Epithelial cell of prostate (primary cell): Measurements from ENCODE around the gene KRTAP5-6.

ENCODE experiments used
- DNase-seq: peaks from one replicate; pipeline ENCODE4 v3.0.0-alpha.2; 2011; ENCODE audit warnings: low read depth, low spot score
- H3K27ac ChIP-seq: fragments of 450-650 bp; 2 replicates; pipeline ENCODE4 v1.5.1; 2017; ENCODE audit warnings: mild to moderate bottlenecking

The KRTAP5-6 gene, protein sequence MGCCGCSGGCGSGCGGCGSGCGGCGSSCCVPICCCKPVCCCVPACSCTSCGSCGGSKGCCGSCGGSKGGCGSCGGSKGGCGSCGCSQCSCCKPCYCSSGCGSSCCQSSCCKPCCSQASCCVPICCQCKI

DNA sequence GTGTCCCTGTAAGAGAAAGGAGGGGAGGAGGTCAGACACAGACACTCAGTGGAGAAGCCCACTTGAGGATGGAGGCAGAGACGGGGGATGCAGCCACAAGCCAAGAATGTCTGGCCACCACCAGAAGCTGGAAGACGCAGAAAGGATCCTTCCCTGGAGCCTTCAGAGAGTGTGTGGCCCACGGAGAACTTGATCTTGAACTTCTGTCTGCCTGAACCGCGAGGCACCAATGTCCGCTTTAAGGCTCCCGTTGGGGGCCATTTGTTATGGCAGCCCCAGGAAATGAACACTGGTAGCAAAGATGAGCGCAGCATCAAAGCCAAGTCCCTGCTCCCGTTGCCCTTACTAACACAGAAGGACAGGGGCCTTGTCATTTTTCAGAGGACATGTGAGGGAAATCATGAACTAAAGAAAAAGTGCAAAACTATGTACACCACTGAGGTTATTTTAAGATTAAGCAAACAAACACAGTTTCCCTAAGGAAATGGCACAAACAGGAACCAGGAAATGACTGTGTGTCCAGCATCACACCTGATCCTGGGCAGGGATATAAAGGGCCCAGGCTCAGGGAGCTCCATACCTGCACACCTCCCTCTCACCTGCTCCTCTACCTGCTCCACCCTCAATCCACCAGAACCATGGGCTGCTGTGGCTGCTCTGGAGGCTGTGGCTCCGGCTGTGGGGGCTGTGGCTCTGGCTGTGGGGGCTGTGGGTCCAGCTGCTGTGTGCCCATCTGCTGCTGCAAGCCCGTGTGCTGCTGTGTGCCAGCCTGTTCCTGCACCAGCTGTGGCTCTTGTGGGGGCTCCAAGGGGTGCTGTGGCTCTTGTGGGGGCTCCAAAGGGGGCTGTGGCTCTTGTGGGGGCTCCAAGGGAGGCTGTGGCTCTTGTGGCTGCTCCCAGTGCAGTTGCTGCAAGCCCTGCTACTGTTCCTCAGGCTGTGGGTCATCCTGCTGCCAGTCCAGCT lies at the start of gene KRTAP5-6:
KRTAP5-6 (plus strand) TSS at position 588 of the 963 bp plus-strand sequence; CDS start at position 639, 51 bp downstream.
- no peak for DNase-seq
- H3K27ac ChIP-seq: no peak within 1 kb of the TSS

DNA sequence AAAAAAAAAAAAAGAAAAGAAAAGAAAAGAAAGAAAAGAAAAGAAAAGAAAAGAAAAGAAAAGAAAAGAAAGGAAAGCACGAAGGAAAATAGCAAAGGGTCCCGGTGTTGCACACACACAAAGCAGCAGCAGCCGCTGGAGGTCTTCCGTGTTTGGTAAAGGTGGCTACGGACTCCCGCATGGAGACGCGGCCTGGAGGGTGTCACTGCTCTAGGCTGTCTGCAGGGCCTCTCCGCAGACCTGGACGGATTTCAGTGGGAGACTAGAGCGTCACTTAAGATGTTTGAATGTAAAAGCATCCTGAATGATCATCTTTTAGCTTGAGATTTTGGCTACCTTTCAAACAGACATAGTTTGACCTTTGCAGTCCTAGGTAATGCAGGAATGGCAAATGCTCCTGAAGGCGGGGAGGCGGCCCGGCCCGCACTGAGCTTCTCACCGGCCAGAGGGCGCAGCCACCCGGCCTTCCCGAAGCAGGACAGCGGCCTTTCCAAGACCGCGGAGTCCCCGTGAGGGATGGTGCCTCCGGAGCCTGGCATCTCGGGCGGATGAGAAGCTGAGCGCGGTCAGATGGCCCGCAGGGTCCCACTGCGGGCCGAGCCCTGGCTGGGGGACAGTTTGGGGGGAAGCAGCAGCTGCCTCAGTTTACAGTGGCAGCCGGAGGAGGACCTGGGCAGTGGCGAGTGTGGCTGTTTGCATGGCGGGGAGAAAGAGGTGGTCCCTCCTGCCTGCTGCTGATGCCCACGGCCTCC lies 48.9 kb upstream of the KRTAP5-6 start:
- no peak for DNase-seq
- no peak overlapping the region for H3K27ac ChIP-seq

DNA sequence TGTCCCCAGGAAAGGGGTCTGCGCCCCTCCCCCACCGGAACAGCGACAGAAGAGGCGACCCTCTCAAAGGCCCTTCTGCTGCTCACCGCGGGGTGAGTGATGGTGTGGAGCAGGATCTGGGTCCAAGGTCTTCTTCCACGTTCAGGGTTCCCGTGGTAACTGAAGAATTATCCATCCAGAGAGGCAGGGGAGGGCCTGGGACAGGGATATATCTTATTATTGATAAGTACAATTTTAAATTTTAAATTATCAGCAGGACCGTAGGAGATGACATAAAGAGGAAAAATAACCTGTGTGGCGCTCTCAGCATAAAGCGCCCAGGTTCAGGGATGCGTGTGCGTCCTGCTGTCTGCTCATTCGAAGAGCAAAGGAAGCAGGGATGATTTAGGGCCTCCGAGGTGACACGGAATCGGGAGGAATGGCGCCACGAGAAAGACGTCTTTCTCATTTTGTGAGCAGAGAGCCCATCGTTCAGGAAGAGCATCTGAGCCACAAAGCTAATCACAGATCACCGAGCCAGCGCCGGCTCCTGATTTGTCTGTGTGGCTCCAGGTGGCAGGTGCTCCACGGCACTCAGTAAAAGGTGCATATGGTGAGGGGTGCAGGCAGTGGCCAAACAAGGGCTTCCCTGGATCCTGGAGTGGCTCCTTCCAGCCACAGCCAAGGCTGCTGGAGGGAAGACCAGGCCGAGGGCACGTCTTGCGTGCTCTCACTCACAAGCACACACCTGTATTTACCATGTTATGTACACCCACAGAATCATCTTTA lies 48.2 kb upstream of the KRTAP5-6 start:
- no peak overlapping the region for H3K27ac ChIP-seq
- no peak for DNase-seq

GRCh38 chr11:1650034-1650917 lies 46.7 kb upstream of the KRTAP5-6 start:
- no peak overlapping the region for H3K27ac ChIP-seq
- peak; percentile 8 for DNase-seq

DNA sequence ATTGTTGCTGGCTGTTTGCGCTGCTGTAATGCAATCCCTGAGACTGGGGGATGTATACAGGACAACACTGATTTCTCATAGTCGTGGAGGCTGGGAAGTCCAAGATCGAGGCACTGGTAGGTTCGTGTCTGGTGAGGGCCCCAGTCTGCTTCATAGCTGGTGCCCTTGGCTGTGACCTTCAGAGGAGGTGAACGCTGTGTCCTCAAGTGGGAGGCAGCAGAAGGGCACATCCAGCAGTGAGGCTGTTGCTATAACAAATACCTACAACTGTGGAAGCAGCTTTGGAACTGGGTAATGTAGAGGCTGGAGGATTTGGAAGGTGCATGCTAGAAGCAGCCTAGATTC lies 46.1 kb upstream of the KRTAP5-6 start:
- no peak for DNase-seq
- H3K27ac ChIP-seq: no peak overlapping the region

- DNase-seq: no peak
- no peak overlapping the region for H3K27ac ChIP-seq
Measured at GRCh38 chr11:1651411-1651980, 45.5 kb upstream of the KRTAP5-6 start.

GRCh38 chr11:1652026-1652425 lies 45.0 kb upstream of the KRTAP5-6 start:
- DNase-seq: no peak
- H3K27ac ChIP-seq: no peak overlapping the region

GRCh38 chr11:1652442-1652770 lies 44.6 kb upstream of the KRTAP5-6 start:
- H3K27ac ChIP-seq: no peak overlapping the region
- no peak for DNase-seq

DNA sequence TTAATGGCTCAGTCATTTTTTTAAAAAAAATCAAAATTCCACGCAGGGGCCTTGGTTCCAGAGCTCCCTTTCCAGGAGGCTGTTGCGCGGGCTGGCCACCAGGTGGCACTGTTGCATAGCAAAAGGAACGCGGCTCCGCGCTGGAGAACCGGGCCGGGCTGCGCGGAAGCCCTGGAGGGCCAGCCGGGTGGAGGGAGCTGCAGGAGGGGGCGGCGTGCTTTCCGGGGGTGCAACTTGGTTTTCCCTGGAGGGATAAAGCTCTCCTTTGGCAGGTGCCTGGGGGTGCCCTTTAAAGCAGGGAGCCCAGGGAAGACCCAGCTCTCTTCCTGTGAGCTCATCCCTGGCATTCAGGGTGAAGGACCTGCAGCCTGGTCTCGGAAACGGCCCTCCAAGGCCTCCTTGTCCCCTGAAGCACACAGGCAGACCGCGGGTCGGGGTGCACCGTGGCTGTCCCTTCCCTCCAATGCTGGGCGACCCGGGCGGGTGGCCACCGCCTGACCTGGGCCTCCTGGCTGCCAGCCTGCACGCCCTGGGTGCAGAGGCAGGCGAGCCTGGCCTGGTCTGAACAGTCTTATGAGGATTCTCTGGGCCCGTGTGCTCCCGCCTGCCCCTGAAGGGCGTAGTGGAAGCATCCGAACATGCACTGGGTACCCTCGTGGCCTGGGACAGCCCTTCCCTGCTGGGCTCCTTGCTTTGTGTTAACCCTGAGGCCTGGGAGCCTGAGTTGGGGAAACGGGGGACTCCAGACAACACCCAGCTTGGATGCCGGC lies 44.0 kb upstream of the KRTAP5-6 start:
- no peak overlapping the region for H3K27ac ChIP-seq
- no peak for DNase-seq

DNA sequence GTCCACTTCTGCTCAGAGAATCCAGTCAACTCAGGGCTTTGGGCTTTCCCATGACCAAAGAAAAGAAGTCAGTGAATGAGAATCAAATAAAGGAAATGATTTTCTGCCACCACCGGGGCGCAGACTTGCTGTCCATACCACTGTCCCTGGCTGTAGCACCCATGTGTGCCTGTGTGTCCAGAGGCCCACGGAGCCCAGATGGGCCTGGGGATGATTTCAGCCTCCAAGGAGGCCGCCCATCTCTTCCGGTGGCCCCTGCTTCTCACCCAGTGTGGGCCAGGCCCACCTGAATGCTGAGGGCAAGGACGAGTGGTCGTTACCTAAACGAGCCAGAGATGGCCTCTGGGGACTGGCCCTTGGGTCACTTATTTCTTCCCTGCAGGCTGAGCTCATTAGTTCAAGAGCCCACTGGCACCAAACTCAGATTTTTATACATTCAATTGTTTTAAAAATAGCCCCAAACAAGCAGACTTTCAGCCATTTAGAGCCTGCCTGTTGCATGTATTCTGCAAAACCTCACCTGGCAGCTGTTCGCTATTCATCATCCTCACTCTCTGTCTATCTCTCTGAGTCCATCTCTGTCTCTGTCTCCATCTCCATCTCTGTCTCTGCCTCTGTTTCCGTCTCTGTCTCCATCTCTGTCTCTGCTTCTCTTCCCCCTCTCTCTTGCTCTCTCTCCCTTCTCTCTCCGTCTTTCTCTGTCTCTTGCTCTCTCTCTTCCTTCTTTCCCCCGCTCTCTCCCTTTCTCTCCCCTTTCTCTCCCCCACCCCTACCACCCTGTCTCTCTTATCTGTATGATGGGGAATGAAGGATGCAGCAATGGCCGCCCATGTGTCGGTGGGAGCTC lies 43.2 kb upstream of the KRTAP5-6 start:
- H3K27ac ChIP-seq: no peak overlapping the region

GRCh38 chr11:1654388-1655167 lies 42.4 kb upstream of the KRTAP5-6 start:
- no peak overlapping the region for H3K27ac ChIP-seq
- DNase-seq: no peak

More for the DNA sequence above, 43.2 kb upstream of the KRTAP5-6 start:
- DNase-seq: no peak

- DNase-seq: no peak
- H3K27ac ChIP-seq: no peak overlapping the region
Measured at GRCh38 chr11:1655168-1656060, 41.6 kb upstream of the KRTAP5-6 start.

DNA sequence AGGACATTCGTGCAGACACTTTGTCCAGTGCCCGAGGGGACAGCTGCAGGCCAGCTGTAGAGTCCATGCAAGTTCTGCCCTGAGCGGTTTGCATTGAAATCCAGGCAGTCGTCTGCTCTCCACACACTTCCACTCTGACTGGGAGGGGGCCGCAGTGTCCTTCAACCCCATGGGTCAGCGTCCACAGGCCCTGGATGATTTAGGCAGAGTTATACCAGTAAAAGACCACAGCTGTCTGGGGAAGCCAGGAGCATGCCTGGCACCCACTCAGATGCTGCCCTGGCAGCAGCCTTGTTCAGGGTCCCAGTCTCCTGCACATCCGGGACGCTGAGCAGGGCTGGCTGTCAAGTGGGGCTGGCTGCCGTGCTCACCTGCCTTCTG lies 40.9 kb upstream of the KRTAP5-6 start:
- DNase-seq: no peak
- no peak overlapping the region for H3K27ac ChIP-seq

GRCh38 chr11:1656670-1657069 lies 40.3 kb upstream of the KRTAP5-6 start:
- no peak for DNase-seq

GRCh38 chr11:1659506-1659905 lies 37.5 kb upstream of the KRTAP5-6 start:
- no peak overlapping the region for H3K27ac ChIP-seq
- no peak for DNase-seq

More at GRCh38 chr11:1656670-1657069, 40.3 kb upstream of the KRTAP5-6 start:
- H3K27ac ChIP-seq: no peak overlapping the region
